ENCODE data around the gene PCSK1N.

PCSK1N gene

GRCh38 chrX:48829016-48829735, 6.2 kb downstream of the PCSK1N start:
- no peak for DNase-seq (ENCODE audit: extremely low spot score)
- CTCF ChIA-PET, result interaction anchor here (0.6 kb wide), 1 partner anchor 61 kb away, joined by 3 read pairs; no protein-coding TSS in a partner anchor
- TF ChIP-seq ARNT (IDR thresholded peaks at IDR 0.05), result no peak
- TF ChIP-seq ELF4 (IDR thresholded peaks at IDR 0.05), result no peak
- TF ChIP-seq FOXA1 (IDR thresholded peaks at IDR 0.05), result no peak
- no peak for TF ChIP-seq L3MBTL2 (conservative IDR thresholded peaks at IDR 0.05)
- TF ChIP-seq FOXM1 (IDR thresholded peaks at IDR 0.05; ENCODE audit: borderline replicate concordance), result no peak
- no peak for TF ChIP-seq NFRKB (IDR thresholded peaks at IDR 0.05)
- TF ChIP-seq ZNF384 (IDR thresholded peaks at IDR 0.05), result no peak
- no peak for TF ChIP-seq FOXK2 (IDR thresholded peaks at IDR 0.05)
- TF ChIP-seq TARDBP (IDR thresholded peaks at IDR 0.05), result no peak
- POLR2A ChIA-PET, result no interaction called here

- CTCF ChIA-PET, result interaction anchor here (0.6 kb wide), 1 partner anchor 66 kb away, joined by 5 read pairs; no protein-coding TSS in a partner anchor
- POLR2A ChIA-PET, result no interaction called here
- no peak for DNase-seq (ENCODE audit: extremely low spot score)
- TF ChIP-seq SP1 (IDR thresholded peaks at IDR 0.05), result no peak
- no peak for TF ChIP-seq HDGF (IDR thresholded peaks at IDR 0.05; ENCODE audit: borderline replicate concordance)
- TF ChIP-seq ZNF384 (IDR thresholded peaks at IDR 0.05), result no peak
- no peak for TF ChIP-seq LEF1 (IDR thresholded peaks at IDR 0.05; ENCODE audit: borderline replicate concordance)
- no peak for TF ChIP-seq BHLHE40 (IDR thresholded peaks at IDR 0.05; ENCODE audit: borderline replicate concordance)
- TF ChIP-seq PKNOX1 (IDR thresholded peaks at IDR 0.05), result no peak
- TF ChIP-seq FOXM1 (IDR thresholded peaks at IDR 0.05; ENCODE audit: borderline replicate concordance), result no peak
- no peak for TF ChIP-seq TARDBP (IDR thresholded peaks at IDR 0.05)
- no peak for TF ChIP-seq L3MBTL2 (conservative IDR thresholded peaks at IDR 0.05)
- TF ChIP-seq ELF4 (IDR thresholded peaks at IDR 0.05), result no peak
- no peak for TF ChIP-seq NFRKB (IDR thresholded peaks at IDR 0.05)
- TF ChIP-seq ARNT (IDR thresholded peaks at IDR 0.05), result no peak
- TF ChIP-seq FOXK2 (IDR thresholded peaks at IDR 0.05), result no peak
- TF ChIP-seq SUZ12 (IDR thresholded peaks at IDR 0.05), result no peak
- TF ChIP-seq FOXA1 (IDR thresholded peaks at IDR 0.05), result no peak
Observed at GRCh38 chrX:48827654-48827968, 7.8 kb downstream of the PCSK1N start.

GRCh38 chrX:48826876-48827653, 8.3 kb downstream of the PCSK1N start:
- no peak for TF ChIP-seq ELF4 (IDR thresholded peaks at IDR 0.05)
- TF ChIP-seq TARDBP (IDR thresholded peaks at IDR 0.05), result no peak
- no peak for TF ChIP-seq PKNOX1 (IDR thresholded peaks at IDR 0.05)
- no peak for TF ChIP-seq ZNF384 (IDR thresholded peaks at IDR 0.05)
- no peak for TF ChIP-seq CTBP1 (IDR thresholded peaks at IDR 0.05; ENCODE audit: borderline replicate concordance)
- no peak for TF ChIP-seq NFRKB (IDR thresholded peaks at IDR 0.05)
- TF ChIP-seq FOXM1 (IDR thresholded peaks at IDR 0.05; ENCODE audit: borderline replicate concordance), result no peak
- TF ChIP-seq FOXA1 (IDR thresholded peaks at IDR 0.05), result no peak
- TF ChIP-seq HDGF (IDR thresholded peaks at IDR 0.05; ENCODE audit: borderline replicate concordance), result no peak
- TF ChIP-seq FOXK2 (IDR thresholded peaks at IDR 0.05), result no peak
- no peak for TF ChIP-seq SUZ12 (IDR thresholded peaks at IDR 0.05)
- no peak for TF ChIP-seq LEF1 (IDR thresholded peaks at IDR 0.05; ENCODE audit: borderline replicate concordance)
- no peak for TF ChIP-seq L3MBTL2 (conservative IDR thresholded peaks at IDR 0.05)
- TF ChIP-seq BHLHE40 (IDR thresholded peaks at IDR 0.05; ENCODE audit: borderline replicate concordance), result no peak
- POLR2A ChIA-PET, result no interaction called here
- CTCF ChIA-PET, result no interaction called here
- no peak for DNase-seq (ENCODE audit: extremely low spot score)

GRCh38 chrX:48826135-48826875, 9.1 kb downstream of the PCSK1N start, which contains the start of gene ERAS:
TSS of gene ERAS (plus strand) at chrX:48826513. CDS start at chrX:48829124, 2,611 bp downstream.
- TF ChIP-seq L3MBTL2 (conservative IDR thresholded peaks at IDR 0.05) (no peak), ELF4 (IDR thresholded peaks at IDR 0.05) (no peak), HDGF (IDR thresholded peaks at IDR 0.05; ENCODE audit: borderline replicate concordance) (no peak)
- CTCF ChIA-PET, result no interaction called here
- POLR2A ChIA-PET, result interaction anchor here (1.2 kb wide), 1 partner anchor 8 kb away, joined by 3 read pairs; no protein-coding TSS in a partner anchor
- DNase-seq (ENCODE audit: extremely low spot score), result no peak

GRCh38 chrX:48824066-48824465, 11.3 kb downstream of the PCSK1N start:
- POLR2A ChIA-PET, result no interaction called here
- CTCF ChIA-PET, result interaction anchor here (0.5 kb wide), 1 partner anchor 59 kb away, joined by 3 read pairs; no protein-coding TSS in a partner anchor
- DNase-seq (ENCODE audit: extremely low spot score), result no peak
- TF ChIP-seq TARDBP (IDR thresholded peaks at IDR 0.05) (no peak), SUZ12 (IDR thresholded peaks at IDR 0.05) (no peak), BHLHE40 (IDR thresholded peaks at IDR 0.05; ENCODE audit: borderline replicate concordance) (no peak), ZNF384 (IDR thresholded peaks at IDR 0.05) (no peak), CTBP1 (IDR thresholded peaks at IDR 0.05; ENCODE audit: borderline replicate concordance) (no peak), ELF4 (IDR thresholded peaks at IDR 0.05) (no peak), PKNOX1 (IDR thresholded peaks at IDR 0.05) (no peak), LEF1 (IDR thresholded peaks at IDR 0.05; ENCODE audit: borderline replicate concordance) (no peak), L3MBTL2 (conservative IDR thresholded peaks at IDR 0.05) (no peak), FOXA1 (IDR thresholded peaks at IDR 0.05) (no peak), NFRKB (IDR thresholded peaks at IDR 0.05) (no peak), ARNT (IDR thresholded peaks at IDR 0.05) (no peak), FOXM1 (IDR thresholded peaks at IDR 0.05; ENCODE audit: borderline replicate concordance) (no peak), SP1 (IDR thresholded peaks at IDR 0.05) (no peak)

Data from HEK293T (cell line).